ENCODE results near the gene KLHL14.
"Not testable (repeated sequence)": the region's sequence is repeated elsewhere in the genome, so short reads cannot be mapped to it uniquely, and the experiment has no call there.

Gene KLHL14

DNA sequence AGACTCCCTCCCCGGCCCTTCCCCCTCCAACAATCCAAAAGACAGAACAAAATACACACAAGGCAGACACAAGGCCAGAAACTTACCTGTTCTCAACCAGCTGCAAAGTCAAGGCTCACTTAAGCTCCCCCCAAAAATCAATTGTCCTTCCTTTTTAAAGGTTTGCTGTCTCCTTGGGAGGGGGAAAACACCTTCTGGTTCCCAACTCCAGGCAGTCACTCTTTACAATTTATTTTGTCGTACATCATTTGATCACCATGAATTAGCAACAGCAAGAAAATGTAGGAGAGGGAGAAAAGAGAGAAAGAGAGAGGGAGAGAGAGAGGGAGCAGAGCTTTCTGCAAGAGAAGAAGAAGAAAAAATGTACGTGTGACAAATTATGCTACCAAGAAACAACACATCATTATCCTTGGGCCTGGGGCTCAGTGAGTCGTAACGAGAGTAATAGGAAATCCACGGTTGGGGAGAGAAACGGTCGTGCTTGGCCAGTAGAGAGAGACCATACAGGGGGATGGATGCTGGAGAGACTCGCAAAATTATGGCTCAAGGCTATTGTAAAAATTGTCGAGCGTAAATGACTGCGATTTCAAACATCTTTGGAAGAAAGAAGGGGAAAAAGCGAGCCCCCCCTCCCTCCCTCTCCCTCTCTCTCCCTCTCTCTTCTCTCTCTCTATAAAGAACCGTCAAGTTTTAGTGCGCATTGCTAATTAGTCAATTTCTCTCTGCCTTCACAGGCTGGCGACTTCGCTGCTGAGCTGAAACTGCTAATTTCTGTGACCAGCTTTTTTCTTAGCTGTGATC, at the start of gene KLHL14:
Gene KLHL14 (minus strand): TSS at position 443 of the 801 bp plus-strand sequence. CDS start 2,432 bp downstream, outside the sequence.
- no peak for DNase-seq (ENCODE audit: low read depth)

GRCh38 chr18:32822197-32822596, 49.4 kb upstream of the KLHL14 start:
- DNase-seq (ENCODE audit: low read depth), result no peak

GRCh38 chr18:32815881-32816280, 43.1 kb upstream of the KLHL14 start:
- DNase-seq (ENCODE audit: low read depth), result no peak

GRCh38 chr18:32812342-32812741, 39.5 kb upstream of the KLHL14 start:
- DNase-seq (ENCODE audit: low read depth), result no peak

- no peak for DNase-seq (ENCODE audit: low read depth)
Measured at GRCh38 chr18:32810314-32810713, 37.5 kb upstream of the KLHL14 start.

GRCh38 chr18:32805354-32805753, 32.5 kb upstream of the KLHL14 start:
- DNase-seq (ENCODE audit: low read depth), result no peak

DNA sequence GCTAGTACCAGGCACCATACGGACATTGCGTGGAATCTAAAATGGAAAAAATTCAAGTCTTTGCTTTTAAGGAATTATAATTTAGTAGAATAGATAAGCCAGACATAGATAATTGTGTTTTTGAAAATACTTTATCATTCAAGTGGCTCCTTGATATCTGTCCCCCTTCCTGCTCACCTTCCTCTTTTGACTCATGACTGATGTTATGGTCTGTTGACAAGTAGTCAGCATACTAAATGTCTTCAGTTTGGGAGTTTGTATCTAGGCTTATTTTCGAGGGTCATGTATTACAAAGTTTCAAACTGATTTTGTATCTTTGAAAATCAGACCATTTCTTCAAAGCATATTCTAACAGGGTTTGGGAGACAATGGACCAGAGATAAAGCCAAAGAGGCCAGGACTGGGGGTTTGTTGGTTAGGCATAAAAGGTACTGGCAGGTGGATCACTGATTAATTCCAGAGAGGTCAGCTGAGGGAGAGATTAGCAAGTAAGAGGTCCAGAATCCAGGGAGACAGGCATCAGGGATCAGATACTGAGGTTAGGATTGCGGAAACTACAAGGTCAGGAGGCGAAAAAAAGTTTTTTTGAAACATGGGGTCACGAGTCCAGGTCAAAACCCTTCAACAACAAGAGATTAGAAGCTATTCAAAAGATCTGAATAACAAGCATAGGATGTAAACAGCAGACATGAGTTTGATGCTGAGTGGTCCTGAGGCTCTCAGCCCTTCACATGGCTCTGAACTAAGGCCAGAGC, 31.5 kb upstream of the KLHL14 start:
- no peak for DNase-seq (ENCODE audit: low read depth)

DNA sequence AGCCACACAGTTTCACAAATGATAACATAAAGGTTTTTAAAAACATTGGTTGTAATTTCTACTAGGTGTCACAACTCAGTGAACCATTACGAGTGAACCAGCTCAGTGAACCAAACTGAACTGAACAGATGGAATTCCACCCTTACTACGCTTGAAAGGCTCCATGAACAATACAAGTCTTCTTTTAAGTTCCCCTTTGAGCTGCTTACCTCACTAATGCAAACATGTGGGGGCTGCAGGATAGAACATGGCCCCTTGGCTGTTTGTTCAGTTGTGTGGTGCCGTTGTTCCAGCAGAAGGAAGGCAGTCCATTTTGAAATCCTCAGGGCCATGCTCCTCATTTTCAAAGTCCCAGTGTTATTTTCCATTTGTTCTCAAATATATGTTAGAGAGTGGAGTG, 30.7 kb upstream of the KLHL14 start:
- DNase-seq (ENCODE audit: low read depth), result no peak

- DNase-seq (ENCODE audit: low read depth), result no peak
Measured at GRCh38 chr18:32802591-32803451, 30.0 kb upstream of the KLHL14 start.

GRCh38 chr18:32801228-32801627, 28.4 kb upstream of the KLHL14 start:
- DNase-seq (ENCODE audit: low read depth), result no peak

DNA sequence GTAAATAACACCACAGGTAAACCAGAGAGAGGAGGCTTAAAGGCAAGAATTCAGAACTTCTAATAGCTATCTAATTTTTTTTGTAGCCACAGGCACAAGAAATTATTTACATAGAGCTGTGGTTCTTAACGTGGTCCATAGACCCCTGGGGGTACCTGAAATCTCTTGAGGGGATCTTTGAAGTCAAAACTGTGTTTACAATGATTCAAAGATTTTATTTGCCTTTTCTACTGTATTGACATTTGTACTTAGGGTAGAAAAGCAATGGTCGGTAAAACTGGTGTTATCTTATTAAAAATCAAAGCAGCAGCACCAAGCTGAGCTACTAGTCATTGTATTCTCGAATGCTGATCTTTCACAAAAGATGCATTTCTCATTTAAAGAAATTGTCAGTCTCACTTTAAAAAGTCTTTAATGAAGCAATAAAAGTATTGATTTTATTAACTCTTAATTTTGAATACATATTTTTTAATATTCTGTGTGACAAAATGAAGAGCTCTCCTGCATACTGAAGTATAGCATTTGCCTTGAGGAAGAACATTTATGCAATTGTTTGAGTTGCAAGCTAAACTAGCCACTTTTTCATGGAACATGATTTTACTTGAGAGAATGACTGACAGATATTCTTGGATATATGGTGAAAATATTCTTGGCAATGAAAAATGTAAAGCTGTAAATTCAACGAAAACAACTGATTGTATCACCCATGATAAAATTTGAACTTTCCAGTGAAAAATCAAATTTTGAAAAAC, 25.6 kb upstream of the KLHL14 start:
- no peak for DNase-seq (ENCODE audit: low read depth)

- not testable (repeated sequence) for DNase-seq (ENCODE audit: low read depth)
Measured at GRCh38 chr18:32794667-32795066, 21.8 kb upstream of the KLHL14 start.

GRCh38 chr18:32779010-32779409, 6.2 kb upstream of the KLHL14 start:
- no peak for DNase-seq (ENCODE audit: low read depth)

DNA sequence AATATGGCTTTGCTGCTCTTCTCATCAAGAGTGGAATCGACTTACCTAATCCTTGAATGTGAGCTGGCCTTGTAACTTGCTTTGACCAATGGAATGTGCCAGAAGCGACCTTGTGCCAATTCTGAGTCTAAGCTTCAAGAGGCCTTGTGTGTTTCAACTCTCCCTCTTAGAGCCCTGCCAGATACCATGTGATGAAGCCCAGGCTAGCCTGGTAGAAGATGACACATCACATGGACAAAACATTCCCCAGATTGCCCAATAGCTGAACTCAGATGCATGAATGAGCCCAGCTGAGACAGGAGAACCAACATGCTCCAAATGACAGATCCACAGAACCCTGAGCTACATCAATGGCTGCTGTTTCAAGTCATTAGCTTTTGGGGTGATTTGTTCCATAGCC, 4.2 kb upstream of the KLHL14 start:
- DNase-seq (ENCODE audit: low read depth), result no peak

DNA sequence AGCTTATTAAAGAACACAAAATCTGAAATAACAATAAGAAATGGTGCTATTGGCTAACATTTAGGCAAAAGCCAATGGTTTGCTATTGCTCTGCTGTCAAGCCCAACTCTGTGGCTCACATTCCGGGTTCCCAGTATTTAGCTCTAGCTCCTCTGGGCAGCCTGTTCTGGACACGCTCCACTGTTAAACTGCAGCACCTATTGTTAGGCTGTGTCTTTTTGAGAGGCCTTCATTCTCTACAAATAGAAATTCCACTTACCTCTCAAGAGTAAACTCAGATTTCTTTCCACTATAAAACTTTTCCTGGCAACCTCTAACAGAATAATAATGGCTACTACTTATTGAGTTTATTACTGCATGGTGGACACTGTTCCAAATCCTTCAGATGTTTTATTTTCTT, 3.7 kb upstream of the KLHL14 start:
- DNase-seq (ENCODE audit: low read depth), result no peak

DNA sequence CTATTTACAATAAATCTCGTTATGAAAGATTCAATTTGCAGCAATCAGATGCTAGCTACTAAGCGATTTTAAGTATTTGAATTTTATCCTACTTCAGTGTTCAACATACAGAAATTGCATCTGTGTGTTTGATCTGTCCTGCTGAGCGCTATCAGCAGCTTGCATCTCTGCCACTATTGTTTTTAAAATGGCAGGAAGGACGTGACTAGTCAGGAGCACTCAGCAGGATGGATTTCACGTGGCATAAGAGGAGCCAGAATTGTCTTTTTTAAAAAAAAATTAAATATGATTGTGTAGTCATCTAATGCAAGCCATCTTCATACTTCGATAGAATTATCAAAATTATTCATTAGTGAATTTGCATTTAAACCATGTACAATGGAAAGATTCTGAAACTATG, 2.8 kb upstream of the KLHL14 start:
- DNase-seq (ENCODE audit: low read depth), result no peak

- no peak for DNase-seq (ENCODE audit: low read depth)
Measured at GRCh38 chr18:32773382-32773712, 524 bp upstream of the KLHL14 start.

DNA sequence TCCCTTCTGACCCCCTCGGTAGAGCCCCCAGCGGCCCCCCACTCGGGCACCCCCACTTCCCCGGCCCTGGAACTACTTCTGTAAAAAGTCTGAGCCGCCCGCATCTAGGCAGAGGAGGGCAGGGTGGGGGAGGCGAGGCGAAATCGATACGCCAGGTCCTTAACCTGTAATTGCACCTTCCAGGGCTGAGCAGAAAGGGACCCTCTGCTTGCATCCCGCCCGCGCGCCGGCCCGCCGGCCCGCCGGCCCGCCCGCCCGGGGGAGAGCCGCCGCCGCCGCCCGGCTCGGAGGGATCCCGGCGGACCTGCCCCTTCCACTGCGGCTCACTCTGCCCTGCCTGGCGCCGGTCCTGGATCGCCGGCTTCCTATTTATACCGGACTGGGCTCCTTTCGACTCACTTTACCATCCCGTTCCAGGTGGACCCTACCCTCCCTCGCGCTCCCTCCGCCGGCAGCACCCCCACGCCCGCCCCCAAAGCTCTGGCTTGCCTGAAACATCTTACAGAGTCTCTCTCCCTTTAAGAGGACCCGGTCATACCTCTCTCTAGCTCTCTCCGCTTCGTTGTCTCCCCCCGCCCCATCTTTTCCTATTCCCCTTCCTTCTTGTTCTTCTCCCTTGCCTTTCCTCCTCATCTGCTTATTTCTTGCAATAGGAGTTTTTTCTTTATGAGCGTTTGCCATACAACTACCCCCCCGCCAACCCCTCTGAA, 797 bp downstream of the KLHL14 start:
- DNase-seq (ENCODE audit: low read depth), result no peak

DNA sequence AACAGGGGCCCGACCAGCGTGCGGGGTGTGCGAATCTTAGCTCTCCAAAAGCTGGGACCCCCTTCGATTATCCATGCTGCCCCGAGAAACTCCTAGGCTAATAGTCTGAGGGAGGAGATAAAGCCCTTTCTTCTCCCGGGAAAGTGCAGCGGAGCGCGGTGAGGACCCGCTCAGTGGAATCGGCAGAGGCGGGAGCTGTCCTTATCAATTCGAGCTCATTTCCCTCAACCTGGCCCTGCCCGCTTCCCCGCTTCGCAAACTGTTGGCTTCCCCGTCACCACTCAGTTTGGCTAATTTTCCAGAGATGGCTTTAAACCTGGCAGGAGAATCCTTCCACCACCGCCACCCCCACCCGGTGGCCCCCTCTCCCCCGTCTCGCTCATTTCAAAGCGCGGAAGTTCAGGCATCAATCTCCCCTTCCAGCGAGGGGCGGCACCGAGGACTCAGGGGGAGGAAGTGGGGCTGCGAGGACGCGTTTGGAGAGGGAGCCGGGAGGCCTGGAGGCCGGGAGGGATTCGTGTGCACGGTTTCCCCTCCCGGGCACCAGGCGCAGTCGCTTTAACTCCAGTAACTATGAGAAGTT, 1.6 kb downstream of the KLHL14 start:
- DNase-seq (ENCODE audit: low read depth), result no peak

DNA sequence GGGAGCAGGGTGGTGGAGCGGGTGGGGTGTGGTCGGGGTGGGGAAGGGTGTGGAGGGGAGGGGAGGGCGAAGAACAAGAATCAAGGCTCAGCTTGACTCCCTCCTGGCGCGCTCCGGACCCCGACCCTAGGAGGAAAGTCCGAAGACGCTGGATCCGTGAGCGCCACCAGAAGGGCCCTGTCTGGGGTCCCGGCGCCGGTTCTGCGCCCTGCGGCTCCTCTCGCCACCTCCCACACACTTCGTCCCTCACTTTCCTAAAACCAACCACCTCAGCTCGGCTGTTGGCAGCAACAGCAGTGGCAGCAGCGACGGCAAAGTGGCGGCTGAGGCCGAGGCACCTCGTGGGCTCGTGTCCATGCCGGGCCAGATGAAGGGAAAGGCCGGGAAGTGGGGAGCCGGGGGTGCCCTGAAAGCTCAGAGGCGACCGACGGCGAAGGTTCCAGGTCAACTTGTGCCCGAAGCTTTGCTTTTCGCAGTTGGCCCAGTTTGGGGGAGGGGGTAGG, 2.1 kb downstream of the KLHL14 start:
- no peak for DNase-seq (ENCODE audit: low read depth)
